ENCODE results near the gene AFF4.

GRCh38 chr5:132856011-132856410, 107.4 kb downstream of the AFF4 start:
- TF ChIP-seq CTCF (IDR thresholded peaks at IDR 0.05; ENCODE audit: poor library complexity, severe bottlenecking) (no peak), EP300 (conservative IDR thresholded peaks at IDR 0.05; ENCODE audit: poor library complexity, severe bottlenecking) (no peak), POLR2AphosphoS5 (IDR thresholded peaks at IDR 0.05) (no peak), EZH2 (IDR thresholded peaks at IDR 0.05; ENCODE audit: borderline replicate concordance, insufficient read depth, low read length, poor library complexity, severe bottlenecking) (no peak), REST (IDR thresholded peaks at IDR 0.05; ENCODE audit: borderline replicate concordance) (no peak), SMC3 (conservative IDR thresholded peaks at IDR 0.05; ENCODE audit: poor library complexity) (no peak), TAF1 (IDR thresholded peaks at IDR 0.05; ENCODE audit: low read depth) (no peak), RAD21 (conservative IDR thresholded peaks at IDR 0.05) (no peak), MXI1 (conservative IDR thresholded peaks at IDR 0.05; ENCODE audit: poor library complexity, severe bottlenecking) (no peak)

Measured in neural cell (in vitro differentiated cells).